Kidney epithelial cell (primary cell): ENCODE measurements around the gene NEDD9. TPM values are rescaled to one million over a fixed set of nuclear protein-coding genes. Genes with fewer than 3 reads are reported as not detected.

ENCODE experiments used
- DNase-seq: peaks from one replicate; pipeline ENCODE4 v3.0.0-alpha.2; 2010; ENCODE audit warnings: low read depth
- H3K27me3 ChIP-seq: 2 replicates; pipeline ENCODE4 v1.6.0; 2011; ENCODE audit warnings: low read length; ENCODE audit not compliant: control insufficient read depth, insufficient read depth
- H3K36me3 ChIP-seq: 2 replicates; pipeline ENCODE4 v1.5.1; 2011; ENCODE audit warnings: low read length; ENCODE audit not compliant: control insufficient read depth, insufficient read depth
- H3K4me3 ChIP-seq: 2 replicates; pipeline ENCODE4 v1.5.1; 2011; ENCODE audit warnings: low read depth, mild to moderate bottlenecking, control low read depth, low read length
- CTCF ChIP-seq: IDR thresholded peaks from 2 replicates; pipeline ENCODE4 v1.5.1; 2011; ENCODE audit warnings: mild to moderate bottlenecking, moderate library complexity, low read length, control low read depth, inconsistent platforms; ENCODE audit not compliant: insufficient read depth, poor library complexity, severe bottlenecking
- total RNA-seq: library from RNA; depleted of rRNA; stranded (reverse); fragments of >200 nt; gene quantifications from 2 replicates; pipeline ENCODE4 v1.2.3, GENCODE V29; 2015

NEDD9 gene
- total RNA-seq, 1 donor from 2014 or later: 48.3 TPM

- H3K4me3 ChIP-seq: no peak overlapping the region
- DNase-seq: no peak
- no peak for TF ChIP-seq CTCF
- no peaks in the 10 kb centered on the region for H3K27me3 ChIP-seq
- no peaks in the 10 kb centered on the region for H3K36me3 ChIP-seq
Observed at GRCh38 chr6:11248974-11249761, 16.7 kb upstream of the NEDD9 start.

GRCh38 chr6:11246722-11247121 is 14.3 kb upstream of the NEDD9 start:
- no peaks in the 10 kb centered on the region for H3K36me3 ChIP-seq
- TF ChIP-seq CTCF: no peak
- no peak overlapping the region for H3K4me3 ChIP-seq
- no peak for DNase-seq
- H3K27me3 ChIP-seq: no peaks in the 10 kb centered on the region

GRCh38 chr6:11245381-11246256 is 13.2 kb upstream of the NEDD9 start:
- TF ChIP-seq CTCF: no peak
- H3K36me3 ChIP-seq: no peaks in the 10 kb centered on the region
- no peaks in the 10 kb centered on the region for H3K27me3 ChIP-seq
- H3K4me3 ChIP-seq: no peak overlapping the region
- DNase-seq: no peak

GRCh38 chr6:11244387-11245126 is 12.1 kb upstream of the NEDD9 start:
- no peak for DNase-seq
- Histone ChIP-seq H3K36me3 (no peaks in the 10 kb centered on the region), H3K4me3 (no peak overlapping the region), H3K27me3 (no peaks in the 10 kb centered on the region)
- TF ChIP-seq CTCF: no peak

GRCh38 chr6:11243861-11244260 is 11.4 kb upstream of the NEDD9 start:
- Histone ChIP-seq H3K4me3 (no peak overlapping the region), H3K36me3 (no peaks in the 10 kb centered on the region), H3K27me3 (no peaks in the 10 kb centered on the region)
- TF ChIP-seq CTCF: no peak
- no peak for DNase-seq
